GM23248 (cell line): ENCODE data around the gene ANXA8.

ENCODE experiments used
- EZH2 ChIP-seq: fragments of 200-600 bp; sonication (generic); IDR thresholded peaks from 2 replicates; pipeline ENCODE4 v1.6.1; 2018; ENCODE audit warnings: antibody characterized with exemption, mild to moderate bottlenecking; ENCODE audit not compliant: insufficient read depth, poor library complexity, severe bottlenecking
- EZH2phosphoT487 ChIP-seq: fragments of 200-600 bp; sonication (generic); IDR thresholded peaks from 2 replicates; pipeline ENCODE4 v1.6.1; 2018; ENCODE audit warnings: antibody characterized with exemption, moderate library complexity, mild to moderate bottlenecking, low read depth; ENCODE audit not compliant: insufficient read depth

GRCh38 chr10:47418966-47419365 lies 64.9 kb downstream of the ANXA8 start:
- TF ChIP-seq EZH2phosphoT487 (no peak), EZH2 (no peak)
